GM23338 (cell line): ENCODE measurements around the gene MBD5. TPM values are rescaled to one million over a fixed set of nuclear protein-coding genes. Genes with fewer than 3 reads are reported as not detected.

Source experiments
- ATAC-seq: fragments of 200-7000 bp; cut with Tn5 transposase; 3 replicates; pipeline ENCODE4 v1.9.1; 2020
- DNase-seq: peaks from one replicate; pipeline ENCODE4 v3.0.0-alpha.2; 2015; ENCODE audit warnings: low spot score
- H2AFZ ChIP-seq: fragments of 200-600 bp; sonication (generic); 2 replicates; pipeline ENCODE4 v1.8.0; 2016; ENCODE audit warnings: antibody characterized with exemption, mild to moderate bottlenecking, moderate library complexity
- H3F3A ChIP-seq: fragments of 200-600 bp; sonication (generic); replicated peaks from 2 replicates; pipeline ENCODE4 v1.8.0; 2017; ENCODE audit warnings: antibody characterized with exemption, mixed run types, low read depth
- H3K27ac ChIP-seq: fragments of 200-600 bp; sonication (generic); 2 replicates; pipeline ENCODE4 v1.6.1; 2016; ENCODE audit warnings: low read depth
- H3K27me3 ChIP-seq: fragments of 200-600 bp; sonication (generic); 2 replicates; pipeline ENCODE4 v1.8.0; 2016; ENCODE audit warnings: mild to moderate bottlenecking, mixed run types, moderate library complexity; ENCODE audit not compliant: insufficient read depth
- H3K36me3 ChIP-seq: fragments of 200-600 bp; sonication (generic); 2 replicates; pipeline ENCODE4 v1.8.0; 2016; ENCODE audit warnings: mild to moderate bottlenecking; ENCODE audit not compliant: insufficient read depth
- H3K4me1 ChIP-seq: fragments of 200-600 bp; sonication (generic); 2 replicates; pipeline ENCODE4 v1.8.0; 2016; ENCODE audit warnings: mild to moderate bottlenecking, moderate library complexity; ENCODE audit not compliant: insufficient read depth
- H3K4me2 ChIP-seq: fragments of 200-600 bp; sonication (generic); 2 replicates; pipeline ENCODE4 v1.7.1; 2017; ENCODE audit warnings: mixed run types
- H3K4me3 ChIP-seq: fragments of 200-600 bp; sonication (generic); 2 replicates; pipeline ENCODE4 v1.6.1; 2016; ENCODE audit warnings: mixed run types
- H3K79me2 ChIP-seq: fragments of 200-600 bp; sonication (generic); replicated peaks from 2 replicates; pipeline ENCODE4 v1.8.0; 2017; ENCODE audit warnings: mild to moderate bottlenecking; ENCODE audit not compliant: insufficient read depth
- H3K9me2 ChIP-seq: fragments of 200-600 bp; sonication (generic); 2 replicates; pipeline ENCODE4 v1.8.0; 2017; ENCODE audit not compliant: insufficient read depth
- H4K20me1 ChIP-seq: fragments of 200-600 bp; sonication (generic); replicated peaks from 2 replicates; pipeline ENCODE4 v1.8.0; 2017; ENCODE audit warnings: mild to moderate bottlenecking; ENCODE audit not compliant: insufficient read depth
- H3K27ac Mint-ChIP-seq: 2 replicates; pipeline ENCODE4 v1.8.0; 2020; ENCODE audit warnings: inconsistent platforms, mild to moderate bottlenecking, moderate library complexity, mixed read lengths
- H3K27me3 Mint-ChIP-seq: 3 replicates; pipeline ENCODE4 v1.8.0; 2022; ENCODE audit warnings: low read depth, mild to moderate bottlenecking, moderate library complexity, mixed read lengths, inconsistent platforms; ENCODE audit not compliant: insufficient read depth, poor library complexity
- H3K36me3 Mint-ChIP-seq: 3 replicates; pipeline ENCODE4 v1.8.0; 2021; ENCODE audit warnings: low read depth, mild to moderate bottlenecking, inconsistent platforms, moderate library complexity, mixed read lengths
- H3K4me1 Mint-ChIP-seq: 3 replicates; pipeline ENCODE4 v1.8.0; 2020; ENCODE audit warnings: mild to moderate bottlenecking, inconsistent platforms, mixed read lengths
- H3K4me3 Mint-ChIP-seq: 3 replicates; pipeline ENCODE4 v1.8.0; 2021; ENCODE audit warnings: moderate library complexity, mild to moderate bottlenecking, inconsistent platforms, mixed read lengths
- H3K9me3 Mint-ChIP-seq: 3 replicates; pipeline ENCODE4 v1.8.0; 2020; ENCODE audit warnings: moderate library complexity, mild to moderate bottlenecking, inconsistent platforms, mixed read lengths
- CREB1 ChIP-seq: fragments of 250-450 bp; sonication (Bioruptor Pico); IDR thresholded peaks from 2 replicates; pipeline ENCODE4 v1.5.0; 2020; ENCODE audit warnings: low read depth, mild to moderate bottlenecking, moderate library complexity
- ETS1 ChIP-seq: IDR thresholded peaks from 2 replicates; pipeline ENCODE4 v1.6.1; 2016; ENCODE audit warnings: antibody characterized with exemption
- EZH2 ChIP-seq: fragments of 200-600 bp; sonication (generic); IDR thresholded peaks from one replicate; pipeline ENCODE4 v1.8.0; 2017; ENCODE audit warnings: antibody characterized with exemption, mild to moderate bottlenecking, low read depth; ENCODE audit not compliant: unreplicated experiment
- EZH2phosphoT487 ChIP-seq: fragments of 200-600 bp; sonication (generic); IDR thresholded peaks from one replicate; pipeline ENCODE4 v1.8.1; 2018; ENCODE audit warnings: antibody characterized with exemption; ENCODE audit not compliant: unreplicated experiment
- JUNB ChIP-seq: IDR thresholded peaks from one replicate; pipeline ENCODE4 v1.6.1; 2016; ENCODE audit warnings: antibody characterized with exemption; ENCODE audit not compliant: unreplicated experiment
- NANOG ChIP-seq: IDR thresholded peaks from 2 replicates; pipeline ENCODE4 v1.6.1; 2016; ENCODE audit warnings: antibody characterized with exemption, borderline replicate concordance
- POLR2AphosphoS5 ChIP-seq: IDR thresholded peaks from 2 replicates; pipeline ENCODE4 v1.6.1; 2016; ENCODE audit warnings: antibody characterized with exemption, low read depth
- STAT1 ChIP-seq: IDR thresholded peaks from one replicate; pipeline ENCODE4 v1.6.1; 2016; ENCODE audit warnings: antibody characterized with exemption; ENCODE audit not compliant: unreplicated experiment
- ZNF114 ChIP-seq: fragments of 250-450 bp; sonication (Bioruptor Pico); IDR thresholded peaks from 2 replicates; pipeline ENCODE4 v1.5.0; 2020; ENCODE audit warnings: mild to moderate bottlenecking, moderate library complexity
- ZNF331 ChIP-seq: fragments of 250-450 bp; sonication (Bioruptor Pico); IDR thresholded peaks from 2 replicates; pipeline ENCODE4 v1.5.0; 2020; ENCODE audit warnings: low read depth, mild to moderate bottlenecking, moderate library complexity
- ZNF462 ChIP-seq: fragments of 250-450 bp; sonication (Bioruptor Pico); IDR thresholded peaks from 2 replicates; pipeline ENCODE4 v1.5.0; 2020; ENCODE audit warnings: mild to moderate bottlenecking, moderate library complexity
- polyA plus RNA-seq: library from polyadenylated mRNA; unstranded; fragments of >200 nt; fragmentation: Nextera tagmentation; extraction: Ambion mirVana; gene quantifications from 2 replicates; pipeline ENCODE4 v1.2.1, GENCODE V29; 2016
- total RNA-seq: library from RNA; depleted of rRNA; stranded (reverse); fragments of >200 nt; shearing (Covaris generic); gene quantifications from 2 replicates; pipeline ENCODE4 v1.2.3, GENCODE V29; 2014
- TF ChIP-seq, protein P1 (sequence below), 2 experiments: fragments of 200-600 bp in 1 of 2; sonication (generic) in 1 of 2; conservative IDR thresholded peaks; 2 replicates each; pipeline versions ENCODE4 v1.5.1 to v1.6.1; 2016 to 2017; ENCODE audit warnings: antibody characterized with exemption in 2 of 2, low read depth in 2 of 2, mild to moderate bottlenecking in 2 of 2, moderate library complexity in 1 of 2
- TF ChIP-seq, protein P2 (sequence below): IDR thresholded peaks from one replicate; pipeline ENCODE4 v1.6.1; 2018; ENCODE audit warnings: antibody characterized with exemption; ENCODE audit not compliant: unreplicated experiment

The MBD5 gene
- total and polyA plus RNA-seq, 2 experiments from 2014 or later, result 16.2 to 23.1 TPM

DNA sequence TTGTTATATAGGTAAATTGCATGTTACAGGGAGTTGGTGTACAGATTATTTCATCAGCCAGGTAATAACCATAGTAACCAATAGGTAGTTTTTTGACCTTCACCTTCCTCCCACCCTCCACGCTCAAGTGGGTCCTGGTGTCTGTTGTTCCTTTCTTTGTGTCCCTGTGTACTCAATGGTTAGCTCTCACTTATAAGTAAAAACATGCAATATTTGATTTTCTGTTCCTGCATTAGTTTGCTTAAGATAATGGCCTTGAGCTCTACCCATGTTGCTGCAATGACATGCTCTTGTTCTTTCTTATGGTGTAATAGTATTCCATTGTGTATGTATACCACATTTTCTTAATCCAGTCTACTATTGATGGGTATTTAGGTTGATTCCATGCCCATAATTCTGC, 390.0 kb downstream of the MBD5 start:
- TF ChIP-seq JUNB, result no peak
- TF ChIP-seq, protein P1, sequence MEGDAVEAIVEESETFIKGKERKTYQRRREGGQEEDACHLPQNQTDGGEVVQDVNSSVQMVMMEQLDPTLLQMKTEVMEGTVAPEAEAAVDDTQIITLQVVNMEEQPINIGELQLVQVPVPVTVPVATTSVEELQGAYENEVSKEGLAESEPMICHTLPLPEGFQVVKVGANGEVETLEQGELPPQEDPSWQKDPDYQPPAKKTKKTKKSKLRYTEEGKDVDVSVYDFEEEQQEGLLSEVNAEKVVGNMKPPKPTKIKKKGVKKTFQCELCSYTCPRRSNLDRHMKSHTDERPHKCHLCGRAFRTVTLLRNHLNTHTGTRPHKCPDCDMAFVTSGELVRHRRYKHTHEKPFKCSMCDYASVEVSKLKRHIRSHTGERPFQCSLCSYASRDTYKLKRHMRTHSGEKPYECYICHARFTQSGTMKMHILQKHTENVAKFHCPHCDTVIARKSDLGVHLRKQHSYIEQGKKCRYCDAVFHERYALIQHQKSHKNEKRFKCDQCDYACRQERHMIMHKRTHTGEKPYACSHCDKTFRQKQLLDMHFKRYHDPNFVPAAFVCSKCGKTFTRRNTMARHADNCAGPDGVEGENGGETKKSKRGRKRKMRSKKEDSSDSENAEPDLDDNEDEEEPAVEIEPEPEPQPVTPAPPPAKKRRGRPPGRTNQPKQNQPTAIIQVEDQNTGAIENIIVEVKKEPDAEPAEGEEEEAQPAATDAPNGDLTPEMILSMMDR (conservative IDR thresholded peaks at IDR 0.05; ENCODE audit: low read depth in 2 of 2), result no peak
- TF ChIP-seq ZNF331 (CRISPR knock-in tag), result no peak
- TF ChIP-seq ETS1, result no peak
- TF ChIP-seq EZH2phosphoT487, result no peak
- no peak for TF ChIP-seq STAT1
- TF ChIP-seq POLR2AphosphoS5, result no peak
- no peak for TF ChIP-seq ZNF462 (CRISPR knock-in tag)
- TF ChIP-seq, protein P2, sequence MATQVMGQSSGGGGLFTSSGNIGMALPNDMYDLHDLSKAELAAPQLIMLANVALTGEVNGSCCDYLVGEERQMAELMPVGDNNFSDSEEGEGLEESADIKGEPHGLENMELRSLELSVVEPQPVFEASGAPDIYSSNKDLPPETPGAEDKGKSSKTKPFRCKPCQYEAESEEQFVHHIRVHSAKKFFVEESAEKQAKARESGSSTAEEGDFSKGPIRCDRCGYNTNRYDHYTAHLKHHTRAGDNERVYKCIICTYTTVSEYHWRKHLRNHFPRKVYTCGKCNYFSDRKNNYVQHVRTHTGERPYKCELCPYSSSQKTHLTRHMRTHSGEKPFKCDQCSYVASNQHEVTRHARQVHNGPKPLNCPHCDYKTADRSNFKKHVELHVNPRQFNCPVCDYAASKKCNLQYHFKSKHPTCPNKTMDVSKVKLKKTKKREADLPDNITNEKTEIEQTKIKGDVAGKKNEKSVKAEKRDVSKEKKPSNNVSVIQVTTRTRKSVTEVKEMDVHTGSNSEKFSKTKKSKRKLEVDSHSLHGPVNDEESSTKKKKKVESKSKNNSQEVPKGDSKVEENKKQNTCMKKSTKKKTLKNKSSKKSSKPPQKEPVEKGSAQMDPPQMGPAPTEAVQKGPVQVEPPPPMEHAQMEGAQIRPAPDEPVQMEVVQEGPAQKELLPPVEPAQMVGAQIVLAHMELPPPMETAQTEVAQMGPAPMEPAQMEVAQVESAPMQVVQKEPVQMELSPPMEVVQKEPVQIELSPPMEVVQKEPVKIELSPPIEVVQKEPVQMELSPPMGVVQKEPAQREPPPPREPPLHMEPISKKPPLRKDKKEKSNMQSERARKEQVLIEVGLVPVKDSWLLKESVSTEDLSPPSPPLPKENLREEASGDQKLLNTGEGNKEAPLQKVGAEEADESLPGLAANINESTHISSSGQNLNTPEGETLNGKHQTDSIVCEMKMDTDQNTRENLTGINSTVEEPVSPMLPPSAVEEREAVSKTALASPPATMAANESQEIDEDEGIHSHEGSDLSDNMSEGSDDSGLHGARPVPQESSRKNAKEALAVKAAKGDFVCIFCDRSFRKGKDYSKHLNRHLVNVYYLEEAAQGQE, result no peak
- TF ChIP-seq CREB1 (CRISPR knock-in tag), result no peak
- no peak for TF ChIP-seq EZH2
- no peak for TF ChIP-seq ZNF114 (CRISPR knock-in tag)
- TF ChIP-seq NANOG, result no peak
- Histone ChIP-seq H4K20me1 (no peaks in the 10 kb centered on the region), H3K9me2 (peaks cover 4% of the 10 kb centered on the region; the same call in 1 of the 2 replicates), H3K27ac (no peak overlapping the region), H3K79me2 (no peaks in the 10 kb centered on the region), H3K36me3 (no peaks in the 10 kb centered on the region), H3K4me2 (no peak overlapping the region), H3K4me3 (no peak overlapping the region), H3F3A (no peaks in the 10 kb centered on the region), H3K4me1 (no peaks in the 10 kb centered on the region), H2AFZ (no peak overlapping the region), H3K27me3 (no peaks in the 10 kb centered on the region)
- H3K27ac Mint-ChIP-seq, result no peak overlapping the region
- H3K27me3 Mint-ChIP-seq, result no peaks in the 10 kb centered on the region
- H3K9me3 Mint-ChIP-seq, result peaks cover 9% of the 10 kb centered on the region
- no peaks in the 10 kb centered on the region for H3K4me1 Mint-ChIP-seq
- no peak for DNase-seq
- peaks cover 11% of the 10 kb centered on the region; the same call in 2 of the 3 replicates for H3K36me3 Mint-ChIP-seq
- no peak for ATAC-seq
- H3K4me3 Mint-ChIP-seq, result no peak overlapping the region
